ENCODE measurements around the gene BCL7A. TPM values are rescaled to one million over a fixed set of nuclear protein-coding genes. Genes with fewer than 3 reads are reported as not detected.

The BCL7A gene
- total and polyA plus RNA-seq, 2 donors (not counting 1 experiment from before 2014, with no cell fraction given) = 71.0 to 75.9 TPM

GRCh38 chr12:122089077-122089476, 67.4 kb downstream of the BCL7A start:
- Histone ChIP-seq H3K9me3 (ENCODE audit: control extremely low read depth in 1 of 3, control insufficient read depth in 2 of 3, insufficient read depth in 1 of 3, low read length in 2 of 3) (no peaks in the 10 kb centered on the region), H3K4me2 (replicated peaks; ENCODE audit: low read depth, low read length, poor library complexity, severe bottlenecking) (no peak overlapping the region), H3K9ac (ENCODE audit: low read length) (no peak overlapping the region), H3K4me3 (ENCODE audit: control extremely low read depth in 1 of 5, extremely low read depth in 1 of 5, insufficient read depth in 1 of 5, low read depth in 2 of 5, low read length in 4 of 5) (no peak overlapping the region), H3K27ac (ENCODE audit: low read length in 2 of 2) (no peak overlapping the region), H3K4me1 (ENCODE audit: control insufficient read depth in 2 of 2, insufficient read depth in 2 of 2, low read length in 2 of 2) (peaks cover 26 to 38% of the 10 kb centered on the region in 2 donors), H3K27me3 (replicated peaks in 1 of 4; ENCODE audit: control extremely low read depth in 1 of 4, control insufficient read depth in 3 of 4, insufficient read depth in 4 of 4, low read length in 3 of 4) (no peaks in the 10 kb centered on the region), H4K20me1 (ENCODE audit: control insufficient read depth, insufficient read depth, low read length, poor library complexity, severe bottlenecking) (peaks cover 55% of the 10 kb centered on the region), H2AFZ (ENCODE audit: insufficient read depth, low read depth, low read length, poor library complexity, severe bottlenecking) (no peak overlapping the region), H3K79me2 (ENCODE audit: control insufficient read depth, insufficient read depth, low read length) (peaks cover 94% of the 10 kb centered on the region), H3K36me3 (replicated peaks in 1 of 2; ENCODE audit: control extremely low read depth in 1 of 2, control insufficient read depth in 1 of 2, extremely low read depth in 1 of 2, insufficient read depth in 2 of 2, low read length in 1 of 2) (peaks cover 0 to 13% of the 10 kb centered on the region in 2 experiments)
- Mint-ChIP-seq H3K9me3 (ENCODE audit: insufficient read depth) (no peaks in the 10 kb centered on the region), H3K4me1 (peaks cover 58% of the 10 kb centered on the region), H3K27me3 (no peaks in the 10 kb centered on the region), H3K27ac (peak overlapping the region; percentile 63), H3K4me3 (no peak overlapping the region)
- ATAC-seq (ENCODE audit: low read depth) = no peak
- CTCF ChIA-PET = interaction anchor here (0.7 to 2.2 kb wide), 8 partner anchors 9 to 171 kb away, joined by 3 to 18 read pairs (median 4); partner anchors contain the start of gene CFAP251
- POLR2A ChIA-PET = interaction anchor here (0.6 kb wide), 1 partner anchor 102 kb away, joined by 6 read pairs; no protein-coding TSS in a partner anchor
- no peak for TF ChIP-seq CTCF (IDR thresholded peaks at IDR 0.05)
- DNase-seq = no peak
- no CpG with 5 or more reads among the region's 2 CpGs for WGBS (ENCODE audit: insufficient coverage)
- intact Hi-C loops (cut with micrococcal nuclease) = no loop called here

- H3K4me3 Mint-ChIP-seq = no peak overlapping the region
- Histone ChIP-seq H2AFZ (ENCODE audit: insufficient read depth, low read depth, low read length, poor library complexity, severe bottlenecking) (no peak overlapping the region), H4K20me1 (ENCODE audit: control insufficient read depth, insufficient read depth, low read length, poor library complexity, severe bottlenecking) (peaks cover 65% of the 10 kb centered on the region), H3K9me3 (ENCODE audit: control extremely low read depth in 1 of 3, control insufficient read depth in 2 of 3, insufficient read depth in 1 of 3, low read length in 2 of 3) (no peaks in the 10 kb centered on the region), H3K27ac (ENCODE audit: low read length in 2 of 2) (no peak overlapping the region), H3K4me3 (ENCODE audit: control extremely low read depth in 1 of 5, extremely low read depth in 1 of 5, insufficient read depth in 1 of 5, low read depth in 2 of 5, low read length in 4 of 5) (no peak overlapping the region), H3K9ac (ENCODE audit: low read length) (no peak overlapping the region), H3K36me3 (replicated peaks in 1 of 2; ENCODE audit: control extremely low read depth in 1 of 2, control insufficient read depth in 1 of 2, extremely low read depth in 1 of 2, insufficient read depth in 2 of 2, low read length in 1 of 2) (peaks cover 0 to 9% of the 10 kb centered on the region in 2 experiments), H3K4me2 (replicated peaks; ENCODE audit: low read depth, low read length, poor library complexity, severe bottlenecking) (no peak overlapping the region), H3K79me2 (ENCODE audit: control insufficient read depth, insufficient read depth, low read length) (peaks cover 88% of the 10 kb centered on the region), H3K27me3 (replicated peaks in 1 of 4; ENCODE audit: control extremely low read depth in 1 of 4, control insufficient read depth in 3 of 4, insufficient read depth in 4 of 4, low read length in 3 of 4) (no peaks in the 10 kb centered on the region), H3K4me1 (ENCODE audit: control insufficient read depth in 2 of 2, insufficient read depth in 2 of 2, low read length in 2 of 2) (peaks cover 26 to 33% of the 10 kb centered on the region in 2 donors)
- TF ChIP-seq EZH2 (IDR thresholded peaks at IDR 0.05; ENCODE audit: borderline replicate concordance, insufficient read depth, low read depth, low read length, poor library complexity, severe bottlenecking) (no peak), CTCF (IDR thresholded peaks at IDR 0.05) (no peak)
- POLR2A ChIA-PET = no interaction called here
- WGBS (ENCODE audit: insufficient coverage) = 90% methylated on average over 6 of the region's 7 CpGs
- H3K4me1 Mint-ChIP-seq = peaks cover 48% of the 10 kb centered on the region
- intact Hi-C loops (cut with micrococcal nuclease) = no loop called here
- H3K27ac Mint-ChIP-seq = peak overlapping the region; percentile 42
- H3K9me3 Mint-ChIP-seq (ENCODE audit: insufficient read depth) = no peaks in the 10 kb centered on the region
- ATAC-seq (ENCODE audit: low read depth) (no peak), DNase-seq (no peak)
- H3K27me3 Mint-ChIP-seq = no peaks in the 10 kb centered on the region
- CTCF ChIA-PET = interaction anchor here (0.8 to 2.5 kb wide), 4 partner anchors 10 to 43 kb away, joined by 3 to 12 read pairs (median 4); no protein-coding TSS in a partner anchor
Observed at GRCh38 chr12:122090759-122091515, 69.3 kb downstream of the BCL7A start.

Measured in B cell (primary cell).